Pancreas (tissue), 10 donors: ENCODE data around the gene RPL23. TPM values are rescaled to one million over a fixed set of nuclear protein-coding genes. Genes with fewer than 3 reads are reported as not detected.

Experiments used
- ATAC-seq, 4 donors: fragments of 200-7000 bp; cut with Tn5 transposase; one replicate each; pipeline versions ENCODE4 v1.8.0 to v1.9.1; 2020; ENCODE audit warnings: mild to moderate bottlenecking in 4 of 4, moderate library complexity in 4 of 4
- DNase-seq, 6 donors: peaks; one replicate each; pipeline ENCODE4 v3.0.0-alpha.2; 2020
- FAIRE-seq: peaks from 2 replicates; lab custom pipeline; 2012; peaks lifted over from hg19 to GRCh38; lab: Jason Lieb, UNC
- H3K27ac ChIP-seq, 4 donors: fragments of 200-600 bp; sonication (generic); 1 replicate in 3 of 4; 2 replicates in 1 of 4; pipeline versions ENCODE4 v1.5.0 to v1.8.0; 2020
- H3K27me3 ChIP-seq, 4 donors: fragments of 200-600 bp; one replicate each; pipeline ENCODE4 v1.8.0; 2021
- H3K36me3 ChIP-seq, 3 donors: fragments of 200-600 bp; sonication (generic) in 1 of 3; one replicate each; pipeline versions ENCODE4 v1.5.0 to v1.8.0; 2020 to 2021
- H3K4me1 ChIP-seq, 3 donors: fragments of 200-600 bp; one replicate each; pipeline ENCODE4 v1.8.0; 2021
- H3K4me3 ChIP-seq, 4 donors: fragments of 200-600 bp; sonication (generic) in 2 of 4; one replicate each; pipeline versions ENCODE4 v1.5.0 to v1.8.0; 2020 to 2021
- H3K9me3 ChIP-seq, 4 donors: fragments of 200-600 bp; one replicate each; pipeline ENCODE4 v1.8.0; 2021
- WGBS, 2 donors: extraction: QIAGEN DNeasy Blood & Tissue Kit; methylation state at CpG; one replicate each; pipeline ENCODE4 v1.1.7; 2013; 5-methylcytosine and 5-hydroxymethylcytosine counted together
- intact Hi-C, 3 donors: fragments of 100-400 bp; cut with DNase I; formaldehyde crosslinking; loops; one replicate each; pipeline versions ENCODE4 v1.11.1 to v1.14.2; 2022
- polyA plus RNA-seq, 2 donors: library from polyadenylated mRNA; stranded (reverse); fragments of 200-250 nt; gene quantifications; one replicate each; pipeline ENCODE4 v1.2.3, GENCODE V29; 2013
- total RNA-seq, 6 donors: library from RNA; stranded (reverse); fragmentation: NEBNext Ultra II Directional in 4 of 6; extraction: Animal tissue kit (Norgen Biotek cat#: 25700) in 4 of 6; gene quantifications; one replicate each; pipeline versions ENCODE4 v1.2.1 to v1.2.4, GENCODE V29; 2021 to 2023
- TF ChIP-seq, protein P1 (sequence below), 4 donors: fragments of 200-600 bp; sonication (generic) in 3 of 4; IDR thresholded peaks; one replicate each; pipeline versions ENCODE4 v1.5.0 to v1.8.0; 2021; ENCODE audit warnings: antibody characterized with exemption in 4 of 4
- donor health status: healthy with polysubstance abuse.
- donor health status: DM: no; HTN: no; CAD: no; lungs with moderate emphysema.
- donor health status: DM: no; HTN: no; CAD: no.
- donor health status: control.
- donor health status: control.
- donor health status: Bipolar disorder and iron deficiency.
- donor health status: DM: yes; HTN: yes; CAD: no.
- donor health status: DM: no; HTN: no; CAD: no.
- donor health status: DM: no; HTN: no; CAD: no.
- donor health status: DM: yes; HTN: yes; CAD: no.

The RPL23 gene
- total and polyA plus RNA-seq, 8 donors: 569 to 1,507 (median 845) TPM

GRCh38 chr17:38824899-38825761 lies 28.4 kb downstream of the RPL23 start, which contains the start of gene CWC25:
TSS of gene CWC25 (minus strand) at chr17:38825321. CDS start at chr17:38825183, 138 bp downstream.
- H3K36me3 ChIP-seq: peaks cover 0 to 13% (median 5%) of the 10 kb centered on the region in 3 donors
- H3K4me1 ChIP-seq: peaks cover 0 to 12% (median 5%) of the 10 kb centered on the region in 3 donors
- H3K4me3 ChIP-seq: peak within 1 kb of the TSS; percentile 44 to 86 (median 71)
- no peak for FAIRE-seq
- H3K27me3 ChIP-seq: no peaks in the 10 kb centered on the region
- intact Hi-C loops: no loop called here
- H3K27ac ChIP-seq: peak within 1 kb of the TSS; percentile 92 to 98 (median 96)
- TF ChIP-seq, protein P1, sequence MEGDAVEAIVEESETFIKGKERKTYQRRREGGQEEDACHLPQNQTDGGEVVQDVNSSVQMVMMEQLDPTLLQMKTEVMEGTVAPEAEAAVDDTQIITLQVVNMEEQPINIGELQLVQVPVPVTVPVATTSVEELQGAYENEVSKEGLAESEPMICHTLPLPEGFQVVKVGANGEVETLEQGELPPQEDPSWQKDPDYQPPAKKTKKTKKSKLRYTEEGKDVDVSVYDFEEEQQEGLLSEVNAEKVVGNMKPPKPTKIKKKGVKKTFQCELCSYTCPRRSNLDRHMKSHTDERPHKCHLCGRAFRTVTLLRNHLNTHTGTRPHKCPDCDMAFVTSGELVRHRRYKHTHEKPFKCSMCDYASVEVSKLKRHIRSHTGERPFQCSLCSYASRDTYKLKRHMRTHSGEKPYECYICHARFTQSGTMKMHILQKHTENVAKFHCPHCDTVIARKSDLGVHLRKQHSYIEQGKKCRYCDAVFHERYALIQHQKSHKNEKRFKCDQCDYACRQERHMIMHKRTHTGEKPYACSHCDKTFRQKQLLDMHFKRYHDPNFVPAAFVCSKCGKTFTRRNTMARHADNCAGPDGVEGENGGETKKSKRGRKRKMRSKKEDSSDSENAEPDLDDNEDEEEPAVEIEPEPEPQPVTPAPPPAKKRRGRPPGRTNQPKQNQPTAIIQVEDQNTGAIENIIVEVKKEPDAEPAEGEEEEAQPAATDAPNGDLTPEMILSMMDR (IDR thresholded peaks at IDR 0.05): no peak
- DNase-seq: peak; percentile 88 to 99 (median 96)
- no peaks in the 10 kb centered on the region for H3K9me3 ChIP-seq
- peak; percentile 95 to 98 (median 96) for ATAC-seq
- WGBS, 2 donors: 1% methylated on average over 55 of the region's 55 CpGs

DNA sequence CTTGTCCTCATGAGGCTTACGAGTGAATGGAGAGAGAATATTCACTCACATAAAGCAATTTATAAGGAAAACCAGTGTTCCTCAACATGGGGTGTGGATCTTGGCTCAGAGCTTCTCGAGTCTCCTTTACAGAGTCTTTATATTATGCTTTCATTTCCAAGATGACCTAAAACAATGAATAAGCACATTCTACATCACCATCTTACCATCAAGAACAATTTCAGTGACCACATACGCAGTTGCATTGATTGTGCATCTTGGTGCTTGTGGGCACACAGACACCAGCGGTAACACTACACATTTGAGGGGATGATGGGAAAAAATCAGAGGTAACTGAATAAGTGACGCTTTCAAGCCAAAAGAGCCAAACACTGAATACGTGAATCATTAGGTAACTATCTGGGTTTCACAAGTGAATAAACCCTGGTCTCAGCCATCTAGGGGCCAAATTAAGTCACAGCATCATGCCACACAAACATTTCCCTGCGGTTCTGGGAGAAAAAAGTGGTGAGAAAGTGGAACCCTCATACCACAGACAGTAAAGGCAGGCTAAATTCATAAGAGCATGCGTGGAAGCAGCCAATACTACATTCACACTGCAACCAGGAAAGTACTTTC lies 37.8 kb downstream of the RPL23 start:
- intact Hi-C loops: no loop called here
- Histone ChIP-seq H3K27me3 (no peaks in the 10 kb centered on the region), H3K27ac (no peak overlapping the region), H3K4me1 (no peaks in the 10 kb centered on the region), H3K4me3 (no peak overlapping the region), H3K36me3 (peaks cover 7 to 45% (median 10%) of the 10 kb centered on the region in 3 donors), H3K9me3 (no peaks in the 10 kb centered on the region)
- WGBS, 2 donors: 75 to 81% methylated on average over 8 of the region's 8 CpGs
- TF ChIP-seq, protein P1 (IDR thresholded peaks at IDR 0.05): no peak
- DNase-seq (no peak), FAIRE-seq (no peak), ATAC-seq (no peak)

GRCh38 chr17:38809828-38810227 lies 43.7 kb downstream of the RPL23 start:
- TF ChIP-seq, protein P1 (IDR thresholded peaks at IDR 0.05): no peak
- ATAC-seq (no peak), DNase-seq (no peak), FAIRE-seq (no peak)
- 94 to 95% methylated on average over 7 of the region's 7 CpGs for WGBS, 2 donors
- intact Hi-C loops: no loop called here
- Histone ChIP-seq H3K9me3 (no peaks in the 10 kb centered on the region), H3K27ac (no peak overlapping the region), H3K4me1 (no peaks in the 10 kb centered on the region), H3K36me3 (peaks cover 20 to 74% (median 37%) of the 10 kb centered on the region in 3 donors), H3K4me3 (no peak overlapping the region), H3K27me3 (no peaks in the 10 kb centered on the region)

- peak overlapping the region; percentile 97 to 100 (median 100) for H3K27ac ChIP-seq
- TF ChIP-seq, protein P1 (IDR thresholded peaks at IDR 0.05): no peak
- ATAC-seq (no peak), FAIRE-seq (no peak), DNase-seq (no peak)
- H3K4me3 ChIP-seq: peak overlapping the region; percentile 87 to 90 (median 89)
- H3K4me1 ChIP-seq: peaks cover 6 to 29% (median 16%) of the 10 kb centered on the region in 3 donors
- intact Hi-C loops: no loop called here
- 16% methylated on average over 14 of the region's 14 CpGs for WGBS, 2 donors
- H3K27me3 ChIP-seq: no peaks in the 10 kb centered on the region
- H3K9me3 ChIP-seq: no peaks in the 10 kb centered on the region
- H3K36me3 ChIP-seq: peaks cover 0 to 35% (median 6%) of the 10 kb centered on the region in 3 donors
These were observed 53.2 kb downstream of the RPL23 start for GRCh38 chr17:38800237-38800760.
